ENCODE results near the gene IVL.

GRCh38 chr1:152884085-152884484 lies 24.3 kb upstream of the IVL start:
- TF ChIP-seq, protein P1, sequence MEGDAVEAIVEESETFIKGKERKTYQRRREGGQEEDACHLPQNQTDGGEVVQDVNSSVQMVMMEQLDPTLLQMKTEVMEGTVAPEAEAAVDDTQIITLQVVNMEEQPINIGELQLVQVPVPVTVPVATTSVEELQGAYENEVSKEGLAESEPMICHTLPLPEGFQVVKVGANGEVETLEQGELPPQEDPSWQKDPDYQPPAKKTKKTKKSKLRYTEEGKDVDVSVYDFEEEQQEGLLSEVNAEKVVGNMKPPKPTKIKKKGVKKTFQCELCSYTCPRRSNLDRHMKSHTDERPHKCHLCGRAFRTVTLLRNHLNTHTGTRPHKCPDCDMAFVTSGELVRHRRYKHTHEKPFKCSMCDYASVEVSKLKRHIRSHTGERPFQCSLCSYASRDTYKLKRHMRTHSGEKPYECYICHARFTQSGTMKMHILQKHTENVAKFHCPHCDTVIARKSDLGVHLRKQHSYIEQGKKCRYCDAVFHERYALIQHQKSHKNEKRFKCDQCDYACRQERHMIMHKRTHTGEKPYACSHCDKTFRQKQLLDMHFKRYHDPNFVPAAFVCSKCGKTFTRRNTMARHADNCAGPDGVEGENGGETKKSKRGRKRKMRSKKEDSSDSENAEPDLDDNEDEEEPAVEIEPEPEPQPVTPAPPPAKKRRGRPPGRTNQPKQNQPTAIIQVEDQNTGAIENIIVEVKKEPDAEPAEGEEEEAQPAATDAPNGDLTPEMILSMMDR (IDR thresholded peaks at IDR 0.05): no peak
- no peak for TF ChIP-seq POLR2A (IDR thresholded peaks at IDR 0.05)

All from adrenal gland (tissue), 5 donors.